Neural crest cell (in vitro differentiated cells): ENCODE measurements around the gene RERE. TPM values are rescaled to one million over a fixed set of nuclear protein-coding genes. Genes with fewer than 3 reads are reported as not detected.

ENCODE experiments used
- DNase-seq: peaks from one replicate; pipeline ENCODE4 v3.0.0; 2021; ENCODE audit warnings: low read depth, mixed read lengths, low spot score
- H3K27ac Mint-ChIP-seq: one replicate; pipeline ENCODE4 v1.8.0; 2021; ENCODE audit warnings: mild to moderate bottlenecking, mixed read lengths; ENCODE audit not compliant: unreplicated experiment
- H3K27me3 Mint-ChIP-seq: 2 replicates; pipeline ENCODE4 v1.8.0; 2021; ENCODE audit warnings: low read depth, mild to moderate bottlenecking, mixed read lengths
- H3K36me3 Mint-ChIP-seq: 2 replicates; pipeline ENCODE4 v1.8.0; 2021; ENCODE audit warnings: low read depth, mild to moderate bottlenecking, mixed read lengths
- H3K4me1 Mint-ChIP-seq: 2 replicates; pipeline ENCODE4 v1.8.0; 2021; ENCODE audit warnings: mixed read lengths
- H3K4me3 Mint-ChIP-seq: one replicate; pipeline ENCODE4 v1.8.0; 2021; ENCODE audit warnings: mild to moderate bottlenecking, mixed read lengths
- H3K9me3 Mint-ChIP-seq: 2 replicates; pipeline ENCODE4 v1.8.0; 2021; ENCODE audit warnings: mixed read lengths
- CTCF ChIP-seq: fragments of 200-600 bp; sonication (generic); conservative IDR thresholded peaks from 2 replicates; pipeline ENCODE4 v1.5.0; 2021; ENCODE audit warnings: antibody characterized with exemption, mild to moderate bottlenecking
- total RNA-seq: library from RNA; stranded (reverse); gene quantifications from 2 replicates; pipeline ENCODE4 v1.2.1, GENCODE V29; 2021

The RERE gene
- total RNA-seq, 1 donor from 2014 or later, result 122 TPM

GRCh38 chr1:8545078-8545477 is 272.4 kb downstream of the RERE start:
- Mint-ChIP-seq H3K27me3 (no peaks in the 10 kb centered on the region), H3K27ac (no peak overlapping the region), H3K36me3 (peaks cover 13% of the 10 kb centered on the region), H3K9me3 (peaks cover 12% of the 10 kb centered on the region), H3K4me3 (peak overlapping the region; percentile 44), H3K4me1 (peaks cover 14% of the 10 kb centered on the region)
- no peak for TF ChIP-seq CTCF
- no peak for DNase-seq

GRCh38 chr1:8544644-8545043 is 272.8 kb downstream of the RERE start:
- no peak for DNase-seq
- no peak overlapping the region for H3K4me3 Mint-ChIP-seq
- peaks cover 10% of the 10 kb centered on the region for H3K4me1 Mint-ChIP-seq
- peaks cover 12% of the 10 kb centered on the region for H3K9me3 Mint-ChIP-seq
- TF ChIP-seq CTCF, result no peak
- peaks cover 13% of the 10 kb centered on the region for H3K36me3 Mint-ChIP-seq
- H3K27me3 Mint-ChIP-seq, result no peaks in the 10 kb centered on the region
- H3K27ac Mint-ChIP-seq, result no peak overlapping the region

GRCh38 chr1:8543965-8544364 is 273.5 kb downstream of the RERE start:
- H3K27ac Mint-ChIP-seq, result no peak overlapping the region
- H3K9me3 Mint-ChIP-seq, result peaks cover 12% of the 10 kb centered on the region
- no peak for DNase-seq
- peaks cover 8% of the 10 kb centered on the region for H3K4me1 Mint-ChIP-seq
- H3K4me3 Mint-ChIP-seq, result no peak overlapping the region
- H3K27me3 Mint-ChIP-seq, result no peaks in the 10 kb centered on the region
- peaks cover 13% of the 10 kb centered on the region for H3K36me3 Mint-ChIP-seq
- no peak for TF ChIP-seq CTCF

- Mint-ChIP-seq H3K9me3 (peaks cover 12% of the 10 kb centered on the region), H3K27me3 (no peaks in the 10 kb centered on the region), H3K4me3 (no peak overlapping the region), H3K36me3 (peaks cover 13% of the 10 kb centered on the region), H3K27ac (no peak overlapping the region), H3K4me1 (no peaks in the 10 kb centered on the region)
- no peak for TF ChIP-seq CTCF
- no peak for DNase-seq
These were observed 275.4 kb downstream of the RERE start for GRCh38 chr1:8541961-8542521.

GRCh38 chr1:8540971-8541370 is 276.5 kb downstream of the RERE start:
- Mint-ChIP-seq H3K36me3 (peaks cover 13% of the 10 kb centered on the region), H3K27me3 (no peaks in the 10 kb centered on the region), H3K4me3 (no peak overlapping the region), H3K27ac (no peak overlapping the region), H3K9me3 (peaks cover 12% of the 10 kb centered on the region), H3K4me1 (no peaks in the 10 kb centered on the region)
- no peak for TF ChIP-seq CTCF
- no peak for DNase-seq
